Suprapubic skin (tissue), 4 donors: Measurements from ENCODE around the gene SLC4A1.

ENCODE experiments used
- CTCF ChIP-seq, 2 donors: fragments of 200-600 bp in 1 of 2; fragments of 450-650 bp in 1 of 2; sonication (generic) in 1 of 2; IDR thresholded peaks; one replicate each; pipeline ENCODE4 v1.5.1; 2016 to 2019; ENCODE audit warnings: antibody characterized with exemption in 2 of 2, mild to moderate bottlenecking in 1 of 2, moderate library complexity in 1 of 2
- EP300 ChIP-seq: sonication (generic); formaldehyde crosslinking; IDR thresholded peaks from one replicate; pipeline ENCODE4 v1.6.1; 2017; ENCODE audit warnings: antibody characterized with exemption
- POLR2A ChIP-seq, 2 donors: fragments of 450-650 bp; IDR thresholded peaks; one replicate each; pipeline ENCODE4 v1.6.1; 2017; ENCODE audit warnings: antibody characterized with exemption in 2 of 2, mild to moderate bottlenecking in 2 of 2, moderate library complexity in 2 of 2
- POLR2AphosphoS5 ChIP-seq, 3 donors: sonication (generic); formaldehyde crosslinking; IDR thresholded peaks; one replicate each; pipeline ENCODE4 v1.6.1; 2017; ENCODE audit warnings: antibody characterized with exemption in 3 of 3

GRCh38 chr17:44262654-44263225 lies 5.2 kb downstream of the SLC4A1 start:
- TF ChIP-seq CTCF (IDR thresholded peaks at IDR 0.05) (no peak), POLR2A (IDR thresholded peaks at IDR 0.05) (no peak), POLR2AphosphoS5 (IDR thresholded peaks at IDR 0.05) (no peak), EP300 (no peak)
